ENCODE results near the gene RPS6KA5. TPM values are rescaled to one million over a fixed set of nuclear protein-coding genes. Genes with fewer than 3 reads are reported as not detected.
A peak's percentile ranks its signal among the peaks of the same experiment; 100 is the strongest.
"Not testable (repeated sequence)": the region's sequence is repeated elsewhere in the genome, so short reads cannot be mapped to it uniquely, and the experiment has no call there.

Gene RPS6KA5
- 10 to 100 TPM; 22.1 to 23.3 TPM for total RNA-seq
- long read RNA-seq, full-length matches to known transcripts = 52 of 68 reads
- long read RNA-seq, partial matches to known transcripts = 11 of 68 reads
- long read RNA-seq, other reads (novel, unspliced or antisense) = 5 of 68 reads

GRCh38 chr14:91060351-91061055, at the start of gene RPS6KA5:
RPS6KA5 (minus strand) TSS chr14:91060641; CDS start chr14:91060434, 207 bp downstream.
- ATAC-seq (peak; percentile 87), DNase-seq (peak; percentile 100)
- intact Hi-C loops (cut with DNase I, micrococcal nuclease) = loop anchor here in 1 of 2 donors (10.0 kb wide), 1 partner anchor 166 kb away; no protein-coding TSS in a partner anchor

- intact Hi-C loops (cut with DNase I, micrococcal nuclease) = no loop called here
- DNase-seq = peak in 1 of 2 donors; percentile 69
- peak; percentile 18 for ATAC-seq
These were observed 48.6 kb upstream of the RPS6KA5 start for GRCh38 chr14:91108941-91109611.

DNA sequence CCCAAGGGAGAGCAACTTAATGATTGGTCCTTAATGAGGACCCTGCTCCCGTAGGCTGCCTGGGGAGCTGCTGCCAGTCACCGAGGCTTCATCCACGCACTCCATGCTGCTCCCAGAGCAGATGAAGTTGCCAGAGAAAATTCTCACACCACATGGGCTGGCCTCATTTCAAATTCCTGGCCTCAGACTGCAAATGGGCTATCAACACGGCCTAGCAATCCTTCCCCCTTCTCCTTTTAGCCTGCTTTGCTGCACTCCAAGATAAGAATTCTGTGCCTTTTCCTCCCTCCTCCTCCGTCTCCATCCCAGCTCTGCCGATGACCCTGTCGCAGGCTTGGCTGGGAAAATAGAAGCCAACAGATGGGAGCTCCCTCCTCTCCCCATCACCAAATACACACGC, 42.7 kb upstream of the RPS6KA5 start:
- no peak for ATAC-seq
- intact Hi-C loops (cut with DNase I, micrococcal nuclease) = no loop called here

GRCh38 chr14:91100102-91100501, 39.7 kb upstream of the RPS6KA5 start:
- intact Hi-C loops (cut with DNase I, micrococcal nuclease) = no loop called here
- no peak for ATAC-seq
- DNase-seq = no peak

More for the DNA sequence above, 42.7 kb upstream of the RPS6KA5 start:
- no peak for DNase-seq

DNA sequence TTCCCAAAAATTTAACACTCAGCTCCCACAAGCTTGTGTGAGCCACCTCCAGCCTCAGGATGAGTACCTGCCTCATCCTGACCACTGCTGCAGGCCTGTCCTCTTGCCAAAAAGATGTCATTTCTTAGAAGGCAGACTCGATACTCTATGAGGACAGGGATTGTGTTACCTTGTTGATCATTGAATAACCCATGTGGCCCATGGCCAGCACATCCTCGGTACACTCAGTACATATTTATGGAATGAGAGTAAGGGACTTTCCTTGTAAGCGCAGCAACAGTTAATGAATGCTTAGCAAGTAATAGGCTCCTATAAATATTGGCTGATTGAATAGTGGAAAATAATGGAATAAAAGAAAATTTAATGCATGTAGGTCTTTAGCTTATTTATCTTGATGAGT, 38.1 kb upstream of the RPS6KA5 start:
- no peak for ATAC-seq
- intact Hi-C loops (cut with DNase I, micrococcal nuclease) = no loop called here
- no peak for DNase-seq

DNA sequence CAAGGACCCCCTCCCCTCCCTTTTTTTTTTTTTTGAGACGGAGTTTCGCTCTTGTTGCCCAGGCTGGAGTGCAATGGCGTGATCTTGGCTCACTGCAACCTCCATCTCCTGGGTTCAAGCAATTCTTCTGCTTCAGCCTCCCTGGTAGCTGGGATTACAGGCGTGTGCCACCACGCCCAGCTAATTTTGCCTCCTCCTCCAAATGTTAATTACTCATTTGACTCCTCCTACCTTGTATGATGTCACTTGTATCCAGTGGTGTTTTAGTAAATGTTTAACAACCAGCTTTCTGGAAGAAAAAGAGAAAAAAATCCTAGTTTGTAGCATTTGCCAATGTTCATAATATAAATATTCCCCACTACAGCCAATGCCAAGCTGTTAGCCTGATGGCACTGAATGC, 37.2 kb upstream of the RPS6KA5 start:
- intact Hi-C loops (cut with DNase I, micrococcal nuclease); DNase-seq: not testable (repeated sequence)
- peak; percentile 76 for ATAC-seq

- no peak for ATAC-seq
- intact Hi-C loops (cut with DNase I, micrococcal nuclease) = no loop called here
- DNase-seq = no peak
These were observed 34.7 kb upstream of the RPS6KA5 start for GRCh38 chr14:91095178-91095577.

GRCh38 chr14:91094772-91095171, 34.3 kb upstream of the RPS6KA5 start:
- intact Hi-C loops (cut with DNase I, micrococcal nuclease) = no loop called here
- peak in 1 of 2 donors; percentile 5 for DNase-seq
- no peak for ATAC-seq

- ATAC-seq; intact Hi-C loops (cut with DNase I, micrococcal nuclease); DNase-seq: not testable (repeated sequence)
These were observed 33.5 kb upstream of the RPS6KA5 start for GRCh38 chr14:91093743-91094472.

DNA sequence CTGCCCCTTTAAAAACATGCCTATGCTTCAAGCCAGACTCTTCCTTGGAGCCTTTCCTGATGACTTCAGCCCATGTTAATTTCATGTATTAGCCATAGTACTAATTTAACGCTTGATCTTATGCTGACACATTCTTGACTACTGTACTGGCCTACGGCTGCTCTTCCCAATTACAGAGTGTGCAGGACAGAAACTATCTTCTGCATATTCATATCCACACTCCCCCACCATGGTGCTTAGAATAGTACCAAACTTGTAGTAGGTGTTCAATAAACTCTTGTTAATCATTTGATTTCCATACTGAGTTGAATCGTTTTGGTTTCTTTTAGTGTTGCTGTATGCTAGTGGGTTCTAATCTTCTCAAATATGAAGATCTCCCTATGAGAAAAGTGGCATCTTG, 31.6 kb upstream of the RPS6KA5 start:
- no peak for DNase-seq
- ATAC-seq = no peak
- intact Hi-C loops (cut with DNase I, micrococcal nuclease) = no loop called here

DNA sequence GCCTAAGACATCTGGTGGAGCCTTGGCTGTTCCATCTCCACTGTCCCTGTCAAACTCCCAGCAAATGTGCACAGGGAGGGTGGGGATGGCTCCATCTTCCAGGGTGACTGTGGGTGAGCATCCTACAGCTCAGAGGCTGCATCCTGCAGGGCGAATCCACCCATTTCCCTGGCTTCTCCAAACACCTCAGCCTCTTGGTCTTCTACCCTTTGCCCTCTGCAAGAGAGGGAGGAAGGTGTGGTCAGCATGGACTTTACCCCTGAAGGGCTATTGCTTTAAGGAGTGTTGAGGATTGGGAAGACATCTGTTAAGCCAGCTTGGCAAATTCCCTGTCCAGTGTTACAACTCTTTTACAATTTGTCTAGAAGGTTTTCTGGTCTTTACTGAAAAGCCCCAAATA, 30.3 kb upstream of the RPS6KA5 start:
- intact Hi-C loops (cut with DNase I, micrococcal nuclease) = no loop called here
- ATAC-seq (peak; percentile 88), DNase-seq (peak; percentile 50 to 66)

- ATAC-seq = peak; percentile 43
- intact Hi-C loops (cut with DNase I, micrococcal nuclease) = no loop called here
- DNase-seq = peak in 1 of 2 donors; percentile 33
These were observed 29.6 kb upstream of the RPS6KA5 start for GRCh38 chr14:91089958-91090535.

DNA sequence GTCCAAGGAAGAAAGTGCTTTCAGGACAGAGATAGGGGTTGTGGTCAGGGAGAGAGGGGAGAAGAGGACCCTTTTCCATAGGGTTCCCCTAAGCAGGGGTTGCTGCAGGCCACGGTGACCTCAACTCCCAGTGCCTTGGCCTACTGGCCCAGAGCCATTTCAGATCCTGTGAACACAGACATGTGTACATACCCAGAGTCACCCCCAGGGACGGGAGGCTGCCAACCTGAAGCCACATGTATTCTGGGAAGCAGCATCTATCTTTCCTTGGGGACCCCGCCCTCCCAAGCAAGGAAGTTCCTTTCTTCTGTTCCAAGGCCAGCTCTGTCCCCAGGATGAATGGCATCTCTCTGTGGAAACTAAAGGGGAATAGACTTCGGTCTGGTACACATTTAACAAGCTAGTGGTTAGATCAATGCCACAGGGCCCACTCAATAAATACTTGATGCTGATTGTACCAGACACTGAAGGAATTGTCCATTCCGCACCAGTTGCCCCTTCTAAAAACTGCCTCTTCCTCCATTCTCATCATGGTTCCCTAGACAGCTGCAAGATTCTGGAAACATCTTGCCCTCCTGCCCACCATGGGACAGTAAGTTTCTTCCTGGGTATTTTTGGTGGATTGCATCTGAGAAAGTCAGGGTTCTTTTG, 28.3 kb upstream of the RPS6KA5 start:
- DNase-seq (peak in 1 of 2 donors; percentile 54), ATAC-seq (peak; percentile 19)
- intact Hi-C loops (cut with DNase I, micrococcal nuclease) = no loop called here

GRCh38 chr14:91087470-91087869, 27.0 kb upstream of the RPS6KA5 start:
- peak; percentile 31 to 76 for DNase-seq
- intact Hi-C loops (cut with DNase I, micrococcal nuclease) = not testable (repeated sequence)
- peak; percentile 25 for ATAC-seq

GRCh38 chr14:91084516-91084915, 24.1 kb upstream of the RPS6KA5 start:
- ATAC-seq (no peak), DNase-seq (no peak)
- intact Hi-C loops (cut with DNase I, micrococcal nuclease) = no loop called here

- ATAC-seq = peak; percentile 70
- intact Hi-C loops (cut with DNase I, micrococcal nuclease) = no loop called here
- DNase-seq = no peak
These were observed 21.8 kb upstream of the RPS6KA5 start for GRCh38 chr14:91082282-91082681.

DNA sequence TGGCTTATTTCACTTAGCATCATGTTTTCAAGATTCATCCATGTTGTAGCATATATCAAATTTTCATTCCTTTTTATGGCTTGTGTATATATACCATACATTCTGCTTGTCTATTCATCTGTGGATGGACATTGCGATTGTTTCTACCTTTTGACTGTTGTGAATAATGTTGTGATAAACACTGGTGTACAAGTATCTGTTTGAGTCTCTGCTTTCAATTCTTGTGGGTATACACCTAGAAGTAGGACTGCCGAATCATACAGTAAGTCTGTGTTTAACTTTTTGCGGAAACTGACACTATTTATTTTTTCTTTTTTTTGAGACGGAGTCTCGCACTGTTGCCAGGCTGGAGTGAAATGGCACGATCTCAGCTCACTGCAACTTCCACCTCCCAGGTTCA, 19.6 kb upstream of the RPS6KA5 start:
- no peak for ATAC-seq

GRCh38 chr14:91078095-91078737, 17.8 kb upstream of the RPS6KA5 start:
- DNase-seq (no peak), ATAC-seq (no peak)
- intact Hi-C loops (cut with DNase I, micrococcal nuclease) = no loop called here

More for the DNA sequence above, 19.6 kb upstream of the RPS6KA5 start:
- intact Hi-C loops (cut with DNase I, micrococcal nuclease) = no loop called here
- no peak for DNase-seq
